GM12801 (cell line): ENCODE data around the gene WNT9B.

Experiments used
- TF ChIP-seq, protein P1 (sequence below): IDR thresholded peaks from one replicate; pipeline ENCODE4 v1.5.1; 2011; ENCODE audit warnings: control low read depth; ENCODE audit not compliant: insufficient read length; ENCODE audit errors: extremely low read depth

WNT9B gene

GRCh38 chr17:46812624-46813318 lies 38.6 kb upstream of the WNT9B start:
- TF ChIP-seq, protein P1, sequence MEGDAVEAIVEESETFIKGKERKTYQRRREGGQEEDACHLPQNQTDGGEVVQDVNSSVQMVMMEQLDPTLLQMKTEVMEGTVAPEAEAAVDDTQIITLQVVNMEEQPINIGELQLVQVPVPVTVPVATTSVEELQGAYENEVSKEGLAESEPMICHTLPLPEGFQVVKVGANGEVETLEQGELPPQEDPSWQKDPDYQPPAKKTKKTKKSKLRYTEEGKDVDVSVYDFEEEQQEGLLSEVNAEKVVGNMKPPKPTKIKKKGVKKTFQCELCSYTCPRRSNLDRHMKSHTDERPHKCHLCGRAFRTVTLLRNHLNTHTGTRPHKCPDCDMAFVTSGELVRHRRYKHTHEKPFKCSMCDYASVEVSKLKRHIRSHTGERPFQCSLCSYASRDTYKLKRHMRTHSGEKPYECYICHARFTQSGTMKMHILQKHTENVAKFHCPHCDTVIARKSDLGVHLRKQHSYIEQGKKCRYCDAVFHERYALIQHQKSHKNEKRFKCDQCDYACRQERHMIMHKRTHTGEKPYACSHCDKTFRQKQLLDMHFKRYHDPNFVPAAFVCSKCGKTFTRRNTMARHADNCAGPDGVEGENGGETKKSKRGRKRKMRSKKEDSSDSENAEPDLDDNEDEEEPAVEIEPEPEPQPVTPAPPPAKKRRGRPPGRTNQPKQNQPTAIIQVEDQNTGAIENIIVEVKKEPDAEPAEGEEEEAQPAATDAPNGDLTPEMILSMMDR = no peak

DNA sequence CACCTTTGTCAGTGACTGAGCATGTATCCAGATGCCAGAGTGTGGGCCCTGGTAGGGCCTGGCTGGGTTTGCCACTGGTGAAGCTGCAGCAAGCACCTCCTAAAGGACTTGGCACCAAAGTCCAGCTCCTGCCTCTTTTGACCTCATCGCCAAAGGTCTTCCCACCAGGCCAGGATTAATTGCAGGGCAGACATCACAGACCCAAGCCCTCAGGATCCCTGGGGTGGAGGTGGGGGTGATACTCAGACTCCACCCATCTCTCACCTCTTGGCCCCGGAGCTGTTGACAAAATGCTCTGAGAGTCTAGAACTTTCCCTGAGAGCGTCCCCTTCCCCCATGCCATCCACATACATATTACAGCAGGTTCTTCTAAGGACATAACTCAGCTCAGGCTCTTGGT lies 37.5 kb upstream of the WNT9B start:
- TF ChIP-seq, protein P1 = no peak

GRCh38 chr17:46814446-46814845 lies 36.9 kb upstream of the WNT9B start:
- TF ChIP-seq, protein P1 = no peak

GRCh38 chr17:46815474-46816353 lies 35.7 kb upstream of the WNT9B start:
- TF ChIP-seq, protein P1 = no peak

DNA sequence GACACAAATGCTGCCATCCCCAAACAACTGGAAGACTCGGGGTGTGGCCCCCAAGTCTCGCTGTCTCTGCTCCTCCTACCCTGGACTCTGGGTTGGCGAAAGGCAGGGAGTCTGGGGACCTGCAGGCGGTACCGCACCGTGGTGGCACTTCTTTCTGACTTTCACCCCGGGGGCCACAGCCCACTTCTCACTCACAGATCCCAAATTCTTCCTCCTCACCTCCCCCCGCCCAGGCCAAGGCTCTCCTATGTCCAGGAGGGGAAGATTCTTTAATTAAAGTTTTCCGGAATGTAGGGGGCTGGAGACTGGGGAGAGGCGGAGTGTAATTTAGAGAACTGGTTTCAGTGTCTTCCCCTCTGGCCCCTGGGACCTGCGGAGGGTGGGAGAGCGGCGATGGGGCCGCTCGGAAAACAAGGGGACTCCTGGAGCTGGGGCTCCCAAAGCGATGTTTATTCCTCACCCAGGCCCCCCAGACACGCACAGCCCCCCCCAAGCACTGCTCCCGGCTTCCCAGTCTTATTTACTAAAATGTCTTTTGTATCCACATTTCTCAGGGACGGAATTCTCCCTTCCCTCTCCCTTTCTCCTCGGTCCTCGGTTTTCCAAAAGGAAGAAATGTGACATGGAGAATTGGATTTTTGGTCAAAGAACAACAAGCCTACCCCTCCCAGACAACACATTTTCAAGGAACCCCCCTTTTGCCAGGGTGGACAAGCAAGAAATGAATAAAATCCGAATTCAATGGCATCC lies 34.1 kb upstream of the WNT9B start:
- TF ChIP-seq, protein P1 = no peak

- TF ChIP-seq, protein P1 = no peak
These were observed 33.5 kb upstream of the WNT9B start for GRCh38 chr17:46817901-46818209.

- TF ChIP-seq, protein P1 = no peak
These were observed 33.0 kb upstream of the WNT9B start, which contains the start of gene WNT3 for GRCh38 chr17:46818316-46818928. TSS of gene WNT3 (minus strand) at chr17:46818692. CDS start at chr17:46818597, 95 bp downstream.
